ENCODE data around the gene C9orf152.
A peak's percentile ranks its signal among the peaks of the same experiment; 100 is the strongest.

Gene C9orf152

GRCh38 chr9:110183208-110184145 is 24.5 kb downstream of the C9orf152 start:
- peak; percentile 76 for DNase-seq (ENCODE audit: low read depth, low spot score)
- peak; percentile 77 for TF ChIP-seq CTCF (IDR thresholded peaks at IDR 0.05; ENCODE audit: low read depth, low read length)
- H3K4me3 ChIP-seq (ENCODE audit: low read depth, low read length) = no peak overlapping the region
- in situ Hi-C loops (cut with HindIII; ENCODE audit: low sequenced_read_pairs) = no loop called here

GRCh38 chr9:110180511-110181434 is 27.2 kb downstream of the C9orf152 start:
- in situ Hi-C loops (cut with HindIII; ENCODE audit: low sequenced_read_pairs) = no loop called here
- no peak for TF ChIP-seq CTCF (IDR thresholded peaks at IDR 0.05; ENCODE audit: low read depth, low read length)
- no peak overlapping the region for H3K4me3 ChIP-seq (ENCODE audit: low read depth, low read length)
- peak; percentile 68 for DNase-seq (ENCODE audit: low read depth, low spot score)

- TF ChIP-seq CTCF (IDR thresholded peaks at IDR 0.05; ENCODE audit: low read depth, low read length) = no peak
- H3K4me3 ChIP-seq (ENCODE audit: low read depth, low read length) = no peak overlapping the region
- DNase-seq (ENCODE audit: low read depth, low spot score) = peak; percentile 77
- in situ Hi-C loops (cut with HindIII; ENCODE audit: low sequenced_read_pairs) = no loop called here
Measured at GRCh38 chr9:110179734-110180133, 28.2 kb downstream of the C9orf152 start.

- in situ Hi-C loops (cut with HindIII; ENCODE audit: low sequenced_read_pairs) = no loop called here
- no peak overlapping the region for H3K4me3 ChIP-seq (ENCODE audit: low read depth, low read length)
- DNase-seq (ENCODE audit: low read depth, low spot score) = no peak
- TF ChIP-seq CTCF (IDR thresholded peaks at IDR 0.05; ENCODE audit: low read depth, low read length) = no peak
Measured at GRCh38 chr9:110178281-110178680, 29.7 kb downstream of the C9orf152 start.

GRCh38 chr9:110175275-110175968 is 32.5 kb downstream of the C9orf152 start:
- in situ Hi-C loops (cut with HindIII; ENCODE audit: low sequenced_read_pairs) = no loop called here
- no peak for DNase-seq (ENCODE audit: low read depth, low spot score)
- H3K4me3 ChIP-seq (ENCODE audit: low read depth, low read length) = no peak overlapping the region
- TF ChIP-seq CTCF (IDR thresholded peaks at IDR 0.05; ENCODE audit: low read depth, low read length) = no peak

GRCh38 chr9:110173322-110173642 is 34.7 kb downstream of the C9orf152 start:
- in situ Hi-C loops (cut with HindIII; ENCODE audit: low sequenced_read_pairs) = no loop called here
- DNase-seq (ENCODE audit: low read depth, low spot score) = no peak
- H3K4me3 ChIP-seq (ENCODE audit: low read depth, low read length) = no peak overlapping the region
- TF ChIP-seq CTCF (IDR thresholded peaks at IDR 0.05; ENCODE audit: low read depth, low read length) = no peak

Data from astrocyte of the spinal cord (primary cell).